ENCODE data around the gene PPM1A. TPM values are rescaled to one million over a fixed set of nuclear protein-coding genes. Genes with fewer than 3 reads are reported as not detected.

PPM1A gene
- total RNA-seq, 1 experiment from 2014 or later: 28.1 TPM

- ATAC-seq: no peak
- ChIA-PET CTCF (no interaction called here), POLR2A (no interaction called here)
- no peak for DNase-seq (ENCODE audit: low read depth, low spot score)
- no TSS peak for BruUV-seq (replicated peaks)
- Histone ChIP-seq H3K36me3 (ENCODE audit: control insufficient read depth, insufficient read depth, low read length) (peaks cover 4% of the 10 kb centered on the region; the same call in 1 of the 2 replicates), H3K9me3 (ENCODE audit: control insufficient read depth, insufficient read depth, low read depth, low read length) (no peaks in the 10 kb centered on the region), H3K27me3 (ENCODE audit: control insufficient read depth, insufficient read depth, low read length) (no peaks in the 10 kb centered on the region), H3K4me3 (ENCODE audit: low read depth in 2 of 2, low read length in 2 of 2) (no peak overlapping the region), H3K27ac (ENCODE audit: low read length) (no peak overlapping the region), H3K4me1 (ENCODE audit: control insufficient read depth, insufficient read depth, low read length) (no peaks in the 10 kb centered on the region)
- TF ChIP-seq REST (IDR thresholded peaks at IDR 0.05; ENCODE audit: insufficient read depth in 1 of 2, low read depth in 2 of 2, low read length in 1 of 2): no peak
- no peak for TF ChIP-seq POLR2AphosphoS5 (IDR thresholded peaks at IDR 0.05; ENCODE audit: low read depth, low read length)
- TF ChIP-seq TCF7L2 (IDR thresholded peaks at IDR 0.05; ENCODE audit: low read depth, low read length): no peak
- TF ChIP-seq SIN3A (IDR thresholded peaks at IDR 0.05; ENCODE audit: borderline replicate concordance, insufficient read depth, low read depth, low read length): no peak
- TF ChIP-seq CTCF (IDR thresholded peaks at IDR 0.05): no peak
- in situ Hi-C loops (cut with HindIII; ENCODE audit: low pct_unique_long_range_greater_than_20kb, low sequenced_read_pairs) (no loop called here), intact Hi-C loops (cut with micrococcal nuclease; ENCODE audit: unreplicated experiment) (no loop called here)
These were observed 39.3 kb downstream of the PPM1A start for GRCh38 chr14:60288279-60288678.

- CTCF ChIA-PET: no interaction called here
- H3K27me3 ChIP-seq (ENCODE audit: control insufficient read depth, insufficient read depth, low read length): no peaks in the 10 kb centered on the region
- in situ Hi-C loops (cut with HindIII; ENCODE audit: low pct_unique_long_range_greater_than_20kb, low sequenced_read_pairs) (no loop called here), intact Hi-C loops (cut with micrococcal nuclease; ENCODE audit: unreplicated experiment) (no loop called here)
- peaks cover 4% of the 10 kb centered on the region; the same call in 1 of the 2 replicates for H3K36me3 ChIP-seq (ENCODE audit: control insufficient read depth, insufficient read depth, low read length)
- H3K27ac ChIP-seq (ENCODE audit: low read length): no peak overlapping the region
- H3K9me3 ChIP-seq (ENCODE audit: control insufficient read depth, insufficient read depth, low read depth, low read length): no peaks in the 10 kb centered on the region
- TF ChIP-seq REST (IDR thresholded peaks at IDR 0.05; ENCODE audit: insufficient read depth in 1 of 2, low read depth in 2 of 2, low read length in 1 of 2) (no peak), TCF7L2 (IDR thresholded peaks at IDR 0.05; ENCODE audit: low read depth, low read length) (no peak)
- POLR2A ChIA-PET: interaction anchor here (0.7 kb wide), 1 partner anchor 17 kb away, joined by 3 read pairs; no protein-coding TSS in a partner anchor
- ATAC-seq (no peak), DNase-seq (ENCODE audit: low read depth, low spot score) (no peak)
- no peak overlapping the region for H3K4me3 ChIP-seq (ENCODE audit: low read depth in 2 of 2, low read length in 2 of 2)
- no peaks in the 10 kb centered on the region for H3K4me1 ChIP-seq (ENCODE audit: control insufficient read depth, insufficient read depth, low read length)
- BruUV-seq (replicated peaks): no TSS peak
These were observed 45.5 kb downstream of the PPM1A start for GRCh38 chr14:60294411-60295069.

Measured in Panc1 (cell line).